GM21576 (cell line): Measurements from ENCODE around the gene TSEN15.
A peak's percentile ranks its signal among the peaks of the same experiment; 100 is the strongest.

Source experiments
- ATAC-seq: cut with Tn5 transposase; IDR thresholded peaks from one replicate; pipeline ENCODE4 v1.9.1; 2021; ENCODE audit warnings: mild to moderate bottlenecking, moderate library complexity; ENCODE audit not compliant: unreplicated experiment

Gene TSEN15

GRCh38 chr1:184052194-184052559 is 647 bp downstream of the TSEN15 start:
- no peak for ATAC-seq

GRCh38 chr1:184052750-184053149 is 1.2 kb downstream of the TSEN15 start:
- no peak for ATAC-seq

- no peak for ATAC-seq
Observed at GRCh38 chr1:184053881-184054280, 2.4 kb downstream of the TSEN15 start.

- ATAC-seq, result no peak
Observed at GRCh38 chr1:184056921-184057555, 5.5 kb downstream of the TSEN15 start.

GRCh38 chr1:184059887-184060286 is 8.4 kb downstream of the TSEN15 start:
- no peak for ATAC-seq

- ATAC-seq, result no peak
Observed at GRCh38 chr1:184060316-184060715, 8.8 kb downstream of the TSEN15 start.

- no peak for ATAC-seq
Observed at GRCh38 chr1:184061396-184062003, 10.0 kb downstream of the TSEN15 start.

- ATAC-seq, result no peak
Observed at GRCh38 chr1:184062640-184063286, 11.2 kb downstream of the TSEN15 start.

GRCh38 chr1:184065559-184065958 is 14.0 kb downstream of the TSEN15 start:
- no peak for ATAC-seq

- no peak for ATAC-seq
Observed at GRCh38 chr1:184068354-184068753, 16.8 kb downstream of the TSEN15 start.

GRCh38 chr1:184069675-184070074 is 18.1 kb downstream of the TSEN15 start:
- ATAC-seq, result no peak

- no peak for ATAC-seq
Observed at GRCh38 chr1:184072376-184072775, 20.8 kb downstream of the TSEN15 start.

- no peak for ATAC-seq
Observed at GRCh38 chr1:184074383-184074782, 22.9 kb downstream of the TSEN15 start.

- peak; percentile 59 for ATAC-seq
Observed at GRCh38 chr1:184075055-184076029, 23.8 kb downstream of the TSEN15 start.

GRCh38 chr1:184078564-184079249 is 27.2 kb downstream of the TSEN15 start:
- no peak for ATAC-seq

- ATAC-seq, result no peak
Observed at GRCh38 chr1:184080309-184080708, 28.8 kb downstream of the TSEN15 start.

- ATAC-seq, result no peak
Observed at GRCh38 chr1:184082541-184083415, 31.2 kb downstream of the TSEN15 start.

- no peak for ATAC-seq
Observed at GRCh38 chr1:184085667-184086066, 34.1 kb downstream of the TSEN15 start.

- ATAC-seq, result no peak
Observed at GRCh38 chr1:184088037-184088436, 36.5 kb downstream of the TSEN15 start.

- no peak for ATAC-seq
Observed at GRCh38 chr1:184093071-184093470, 41.5 kb downstream of the TSEN15 start.
